Mesenchymal stem cell (in vitro differentiated cells and primary cell): ENCODE results near the gene RASSF5.
A peak's percentile ranks its signal among the peaks of the same experiment; 100 is the strongest.

Source experiments
- DNase-seq: peaks from one replicate; pipeline ENCODE4 v3.0.0-alpha.2; 2013
- H2AFZ ChIP-seq: one replicate; pipeline ENCODE4 v1.6.1; 2013; ENCODE audit warnings: low read depth, mild to moderate bottlenecking, control low read depth, inconsistent platforms, low read length, moderate library complexity
- H2AK5ac ChIP-seq: 2 replicates; pipeline ENCODE4 v1.6.1; 2013; ENCODE audit warnings: low read length, moderate library complexity, mild to moderate bottlenecking, inconsistent platforms; ENCODE audit not compliant: severe bottlenecking
- H2BK120ac ChIP-seq: one replicate; pipeline ENCODE4 v1.6.1; 2013; ENCODE audit warnings: low read depth, mild to moderate bottlenecking, inconsistent platforms, low read length, moderate library complexity
- H2BK12ac ChIP-seq, 2 experiments: one replicate each; pipeline ENCODE4 v1.6.1; 2013; ENCODE audit warnings: inconsistent platforms in 2 of 2, low read length in 2 of 2, mild to moderate bottlenecking in 2 of 2, moderate library complexity in 2 of 2, control low read depth in 1 of 2
- H2BK15ac ChIP-seq: one replicate; pipeline ENCODE4 v1.6.1; 2013; ENCODE audit warnings: mild to moderate bottlenecking, low read depth, inconsistent platforms; ENCODE audit not compliant: poor library complexity, severe bottlenecking
- H2BK5ac ChIP-seq: 2 replicates; pipeline ENCODE4 v1.6.1; 2013; ENCODE audit warnings: low read depth, mild to moderate bottlenecking, low read length, control low read depth, inconsistent platforms; ENCODE audit not compliant: poor library complexity, severe bottlenecking
- H3K14ac ChIP-seq, 2 experiments: one replicate each; pipeline ENCODE4 v1.6.1; 2013; ENCODE audit warnings: inconsistent platforms in 2 of 2, low read length in 2 of 2, control low read depth in 1 of 2, mild to moderate bottlenecking in 1 of 2, moderate library complexity in 1 of 2
- H3K18ac ChIP-seq, 2 experiments: one replicate each; pipeline ENCODE4 v1.6.1; 2013; ENCODE audit warnings: inconsistent platforms in 2 of 2, low read length in 2 of 2, control low read depth in 1 of 2, low read depth in 1 of 2, mild to moderate bottlenecking in 1 of 2
- H3K23ac ChIP-seq, 2 experiments: one replicate each; pipeline ENCODE4 v1.6.1; 2013; ENCODE audit warnings: inconsistent platforms in 2 of 2, low read length in 2 of 2, mild to moderate bottlenecking in 2 of 2, moderate library complexity in 2 of 2, control low read depth in 1 of 2
- H3K27ac ChIP-seq: 2 replicates; pipeline ENCODE4 v1.5.1; 2013; ENCODE audit warnings: mild to moderate bottlenecking, moderate library complexity, low read length, control low read depth, inconsistent platforms; ENCODE audit not compliant: poor library complexity, severe bottlenecking
- H3K27me3 ChIP-seq, 2 experiments: 2 replicates each; pipeline versions ENCODE4 v1.6.1 to v1.7.0; 2013; ENCODE audit warnings: low read length in 2 of 2, mild to moderate bottlenecking in 2 of 2, moderate library complexity in 2 of 2, control low read depth in 1 of 2, inconsistent platforms in 1 of 2; ENCODE audit not compliant: control insufficient read depth in 1 of 2, insufficient read depth in 1 of 2
- H3K36me3 ChIP-seq, 2 experiments: 2 replicates each; pipeline versions ENCODE4 v1.6.1 to v1.7.0; 2013; ENCODE audit warnings: low read length in 2 of 2, control low read depth in 1 of 2, inconsistent platforms in 1 of 2, low read depth in 1 of 2, mild to moderate bottlenecking in 1 of 2; ENCODE audit not compliant: insufficient read depth in 2 of 2, control insufficient read depth in 1 of 2
- H3K4ac ChIP-seq, 2 experiments: one replicate each; pipeline ENCODE4 v1.6.1; 2013; ENCODE audit warnings: inconsistent platforms in 2 of 2, low read length in 2 of 2, mild to moderate bottlenecking in 2 of 2, moderate library complexity in 2 of 2, control low read depth in 1 of 2, low read depth in 1 of 2
- H3K4me1 ChIP-seq: 2 replicates; pipeline ENCODE4 v1.6.1; 2013; ENCODE audit warnings: low read depth, low read length, control low read depth; ENCODE audit not compliant: control insufficient read depth, insufficient read depth
- H3K4me2 ChIP-seq: 2 replicates; pipeline ENCODE4 v1.6.1; 2013; ENCODE audit warnings: low read length, mild to moderate bottlenecking, inconsistent platforms; ENCODE audit not compliant: poor library complexity, severe bottlenecking
- H3K4me3 ChIP-seq, 2 experiments: 2 replicates each; pipeline versions ENCODE4 v1.5.1 to v1.7.0; 2013; ENCODE audit warnings: low read length in 2 of 2, mild to moderate bottlenecking in 2 of 2, control low read depth in 1 of 2, low read depth in 1 of 2; ENCODE audit not compliant: insufficient read depth in 1 of 2
- H3K79me1 ChIP-seq: replicated peaks from 2 replicates; pipeline ENCODE4 v1.6.1; 2013; ENCODE audit warnings: mild to moderate bottlenecking, control low read depth, low read length, inconsistent platforms; ENCODE audit not compliant: poor library complexity, severe bottlenecking
- H3K9ac ChIP-seq: 2 replicates; pipeline ENCODE4 v1.7.0; 2013; ENCODE audit warnings: mild to moderate bottlenecking, low read length, moderate library complexity
- H3K9me3 ChIP-seq: 2 replicates; pipeline ENCODE4 v1.7.0; 2013; ENCODE audit warnings: mild to moderate bottlenecking, low read length; ENCODE audit not compliant: control insufficient read depth
- H4K8ac ChIP-seq: one replicate; pipeline ENCODE4 v1.6.1; 2013; ENCODE audit warnings: inconsistent platforms, mild to moderate bottlenecking, low read length, moderate library complexity
- H4K91ac ChIP-seq: one replicate; pipeline ENCODE4 v1.6.1; 2013; ENCODE audit warnings: mild to moderate bottlenecking, low read length, inconsistent platforms
- WGBS: methylation state at CpG from one replicate; pipeline ENCODE4 v1.1.7; 2013; ENCODE audit warnings: mixed read lengths; 5-methylcytosine and 5-hydroxymethylcytosine counted together

The RASSF5 gene

DNA sequence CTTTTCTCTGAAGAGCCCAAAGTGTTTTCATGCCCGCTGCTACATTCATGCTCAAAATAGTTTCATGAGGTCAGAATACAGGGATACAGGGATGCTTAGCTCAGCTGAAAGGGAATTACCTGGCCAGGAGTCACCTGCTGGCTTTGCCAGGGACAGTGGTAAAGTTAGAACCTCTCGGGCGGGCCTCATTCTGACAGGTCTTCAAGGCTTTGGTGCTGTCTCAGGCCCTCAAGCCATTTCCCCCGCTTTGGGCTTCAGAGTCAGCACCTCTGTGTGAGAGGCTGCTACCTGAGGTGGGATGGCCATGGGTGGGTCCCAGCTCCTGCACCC is 5.5 kb downstream of the RASSF5 start:
- Histone ChIP-seq H2BK5ac (no peak overlapping the region), H2BK120ac (no peak overlapping the region), H3K23ac (no peak overlapping the region), H2BK15ac (no peak overlapping the region), H3K18ac (no peak overlapping the region), H3K9ac (peak overlapping the region; percentile 73), H4K8ac (no peak overlapping the region), H3K79me1 (no peaks in the 10 kb centered on the region), H2AFZ (no peak overlapping the region), H3K36me3 (no peaks in the 10 kb centered on the region), H3K4me2 (no peak overlapping the region), H2AK5ac (no peak overlapping the region), H3K4me3 (peak overlapping the region in 1 of 2 experiments; percentile 65), H3K9me3 (no peaks in the 10 kb centered on the region), H3K4ac (no peak overlapping the region), H3K27ac (no peak overlapping the region), H2BK12ac (no peak overlapping the region), H4K91ac (no peak overlapping the region), H3K14ac (no peak overlapping the region), H3K27me3 (peaks cover 0 to 79% of the 10 kb centered on the region in 2 experiments), H3K4me1 (peaks cover 12% of the 10 kb centered on the region)
- 96% methylated on average over 4 of the region's 4 CpGs for WGBS
- no peak for DNase-seq

DNA sequence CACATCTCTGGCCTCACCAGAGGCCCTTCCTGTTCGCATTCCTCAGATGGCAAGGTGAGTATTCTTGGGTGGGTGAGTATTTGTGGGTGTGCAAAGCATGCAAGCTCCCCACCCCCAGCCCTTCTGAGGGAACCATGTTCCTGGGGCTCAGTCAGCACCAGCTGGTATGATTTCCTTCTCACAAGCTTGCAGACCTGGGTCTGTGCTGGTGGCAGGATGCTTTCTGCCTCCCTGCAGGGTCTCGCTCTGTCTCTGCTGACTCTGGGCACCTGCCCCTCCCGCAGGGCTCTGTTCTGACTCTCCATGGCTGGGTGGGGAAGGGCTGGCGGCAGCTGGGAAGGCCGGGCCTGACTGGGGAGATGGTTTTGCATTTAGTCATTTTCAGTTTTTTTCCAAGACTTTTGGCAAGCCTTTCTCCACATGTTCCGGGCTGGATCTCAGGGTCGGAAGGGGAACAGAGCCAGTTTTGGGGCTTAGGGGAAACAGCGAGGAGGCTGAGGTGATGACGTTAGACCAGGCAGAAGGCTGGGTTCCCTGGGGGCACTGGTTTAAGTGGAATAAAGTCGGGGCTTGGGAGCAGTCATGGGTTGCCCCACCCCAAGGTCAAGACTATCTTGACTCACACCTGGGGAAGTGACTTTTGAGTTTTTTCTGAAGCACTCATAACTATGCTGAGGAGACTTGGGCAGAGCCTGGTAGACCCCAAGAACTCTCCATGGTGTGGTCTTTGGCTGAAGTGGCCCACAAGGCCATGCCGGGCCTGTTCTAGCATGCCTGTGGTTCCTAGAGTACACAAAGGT is 6.2 kb downstream of the RASSF5 start:
- H3K4ac ChIP-seq: no peak overlapping the region
- peak; percentile 32 for DNase-seq
- H4K8ac ChIP-seq: no peak overlapping the region
- peaks cover 8% of the 10 kb centered on the region for H3K4me1 ChIP-seq
- no peaks in the 10 kb centered on the region for H3K79me1 ChIP-seq
- H3K4me3 ChIP-seq: peak overlapping the region in 1 of 2 experiments; percentile 65
- H3K27me3 ChIP-seq: peaks cover 0 to 79% of the 10 kb centered on the region in 2 experiments
- no peak overlapping the region for H2BK12ac ChIP-seq
- peak overlapping the region; percentile 73 for H3K9ac ChIP-seq
- H3K9me3 ChIP-seq: no peaks in the 10 kb centered on the region
- no peak overlapping the region for H2BK5ac ChIP-seq
- H2AFZ ChIP-seq: no peak overlapping the region
- no peak overlapping the region for H3K27ac ChIP-seq
- H3K23ac ChIP-seq: no peak overlapping the region
- H3K36me3 ChIP-seq: no peaks in the 10 kb centered on the region
- no peak overlapping the region for H2AK5ac ChIP-seq
- H3K14ac ChIP-seq: no peak overlapping the region
- WGBS: 76% methylated on average over 11 of the region's 11 CpGs
- H4K91ac ChIP-seq: peak overlapping the region; percentile 9
- H2BK15ac ChIP-seq: no peak overlapping the region
- no peak overlapping the region for H3K18ac ChIP-seq
- no peak overlapping the region for H2BK120ac ChIP-seq
- no peak overlapping the region for H3K4me2 ChIP-seq

DNA sequence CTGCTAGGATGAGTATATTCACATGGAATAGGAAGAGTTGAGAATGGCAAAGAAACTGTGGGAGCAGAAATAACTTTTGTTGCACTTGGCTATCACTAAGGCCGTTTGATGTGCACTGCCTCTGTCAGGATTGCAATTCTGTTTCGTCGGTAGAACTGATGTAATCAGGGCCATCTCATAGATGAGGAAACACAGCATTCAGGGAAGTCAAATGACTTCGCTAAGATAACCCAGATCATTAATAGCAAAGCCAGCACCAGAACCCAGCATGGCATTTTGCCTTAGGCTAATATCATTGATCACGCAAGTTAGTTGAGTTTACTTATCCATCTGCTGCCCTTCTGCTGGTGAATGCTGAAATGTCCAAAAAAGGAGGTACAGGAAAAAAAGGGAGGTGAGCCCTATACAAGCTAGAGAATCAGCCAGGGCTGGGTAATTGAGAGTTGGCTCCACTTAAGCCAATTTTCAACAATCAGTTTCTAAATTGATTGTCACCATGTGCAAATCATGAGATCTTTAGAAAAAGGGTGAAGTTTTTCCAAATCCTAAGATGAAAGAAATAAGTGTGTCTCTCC is 7.6 kb downstream of the RASSF5 start:
- H3K14ac ChIP-seq: no peak overlapping the region
- no peak for DNase-seq
- H3K18ac ChIP-seq: no peak overlapping the region
- no peaks in the 10 kb centered on the region for H3K79me1 ChIP-seq
- H4K8ac ChIP-seq: no peak overlapping the region
- WGBS: 91% methylated on average over 5 of the region's 5 CpGs
- H3K27me3 ChIP-seq: peaks cover 0 to 76% of the 10 kb centered on the region in 2 experiments
- H2BK120ac ChIP-seq: no peak overlapping the region
- H3K27ac ChIP-seq: no peak overlapping the region
- H3K4me3 ChIP-seq: no peak overlapping the region
- H3K36me3 ChIP-seq: no peaks in the 10 kb centered on the region
- no peak overlapping the region for H2BK12ac ChIP-seq
- no peaks in the 10 kb centered on the region for H3K9me3 ChIP-seq
- H3K4ac ChIP-seq: no peak overlapping the region
- no peak overlapping the region for H3K4me2 ChIP-seq
- peaks cover 8% of the 10 kb centered on the region for H3K4me1 ChIP-seq
- no peak overlapping the region for H3K23ac ChIP-seq
- no peak overlapping the region for H2BK15ac ChIP-seq
- H2AFZ ChIP-seq: no peak overlapping the region
- no peak overlapping the region for H2BK5ac ChIP-seq
- no peak overlapping the region for H2AK5ac ChIP-seq
- H3K9ac ChIP-seq: no peak overlapping the region
- H4K91ac ChIP-seq: no peak overlapping the region

DNA sequence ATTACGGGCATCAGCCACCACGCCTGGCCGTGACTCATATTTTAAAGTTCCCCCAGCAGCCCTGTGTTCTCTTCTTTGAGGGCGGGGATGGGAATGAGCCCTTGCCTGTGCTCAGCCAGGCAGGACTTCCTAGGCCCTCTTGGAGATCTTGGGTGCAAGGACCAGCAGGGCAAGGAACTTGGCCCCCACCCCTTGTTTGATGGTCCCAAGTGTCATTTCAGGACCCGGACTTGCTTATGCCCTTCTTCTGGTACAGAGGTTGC is 9.3 kb downstream of the RASSF5 start:
- no peak overlapping the region for H3K4me2 ChIP-seq
- H4K91ac ChIP-seq: no peak overlapping the region
- H3K9ac ChIP-seq: no peak overlapping the region
- WGBS: 71% methylated on average over 5 of the region's 5 CpGs
- no peak overlapping the region for H3K4me3 ChIP-seq
- H3K36me3 ChIP-seq: no peaks in the 10 kb centered on the region
- no peak overlapping the region for H2BK15ac ChIP-seq
- H3K18ac ChIP-seq: no peak overlapping the region
- H3K4me1 ChIP-seq: peaks cover 8% of the 10 kb centered on the region
- peaks cover 0 to 72% of the 10 kb centered on the region in 2 experiments for H3K27me3 ChIP-seq
- H3K27ac ChIP-seq: no peak overlapping the region
- no peak overlapping the region for H3K23ac ChIP-seq
- no peak overlapping the region for H2AFZ ChIP-seq
- H2BK120ac ChIP-seq: no peak overlapping the region
- H4K8ac ChIP-seq: no peak overlapping the region
- no peaks in the 10 kb centered on the region for H3K79me1 ChIP-seq
- H3K14ac ChIP-seq: no peak overlapping the region
- no peak overlapping the region for H2BK12ac ChIP-seq
- H2AK5ac ChIP-seq: no peak overlapping the region
- H3K9me3 ChIP-seq: no peaks in the 10 kb centered on the region
- no peak overlapping the region for H2BK5ac ChIP-seq
- no peak overlapping the region for H3K4ac ChIP-seq
- DNase-seq: no peak
